GM19455 (cell line): Measurements from ENCODE around the gene ADGRD2.

ENCODE experiments used
- ATAC-seq: cut with Tn5 transposase; IDR thresholded peaks from one replicate; pipeline ENCODE4 v1.9.1; 2021; ENCODE audit not compliant: unreplicated experiment

ADGRD2 gene

GRCh38 chr9:124437086-124437485, 13.2 kb upstream of the ADGRD2 start:
- ATAC-seq: no peak

- no peak for ATAC-seq
Measured at GRCh38 chr9:124438091-124438490, 12.2 kb upstream of the ADGRD2 start.

- ATAC-seq: no peak
Measured at GRCh38 chr9:124439086-124439485, 11.2 kb upstream of the ADGRD2 start.

GRCh38 chr9:124439686-124440243, 10.5 kb upstream of the ADGRD2 start:
- no peak for ATAC-seq

GRCh38 chr9:124440786-124441185, 9.5 kb upstream of the ADGRD2 start:
- ATAC-seq: no peak

GRCh38 chr9:124441291-124441690, 9.0 kb upstream of the ADGRD2 start:
- no peak for ATAC-seq

- no peak for ATAC-seq
Measured at GRCh38 chr9:124442379-124442778, 7.9 kb upstream of the ADGRD2 start.

- ATAC-seq: no peak
Measured at GRCh38 chr9:124442826-124443225, 7.4 kb upstream of the ADGRD2 start.

GRCh38 chr9:124443625-124444024, 6.6 kb upstream of the ADGRD2 start:
- ATAC-seq: no peak

- no peak for ATAC-seq
Measured at GRCh38 chr9:124444166-124444565, 6.1 kb upstream of the ADGRD2 start.

- no peak for ATAC-seq
Measured at GRCh38 chr9:124447297-124447661, 3.0 kb upstream of the ADGRD2 start.

- no peak for ATAC-seq
Measured at GRCh38 chr9:124448019-124448418, 2.2 kb upstream of the ADGRD2 start.

- no peak for ATAC-seq
Measured at GRCh38 chr9:124449381-124450151, 685 bp upstream of the ADGRD2 start.

- ATAC-seq: no peak
Measured at GRCh38 chr9:124450931-124451661, 845 bp downstream of the ADGRD2 start.

- no peak for ATAC-seq
Measured at GRCh38 chr9:124452326-124452725, 2.1 kb downstream of the ADGRD2 start.

GRCh38 chr9:124452841-124453585, 2.8 kb downstream of the ADGRD2 start:
- no peak for ATAC-seq

- no peak for ATAC-seq
Measured at GRCh38 chr9:124453586-124454191, 3.4 kb downstream of the ADGRD2 start.

- no peak for ATAC-seq
Measured at GRCh38 chr9:124454296-124454695, 4.0 kb downstream of the ADGRD2 start.

GRCh38 chr9:124454791-124455443, 4.7 kb downstream of the ADGRD2 start:
- no peak for ATAC-seq

GRCh38 chr9:124455820-124456219, 5.6 kb downstream of the ADGRD2 start:
- ATAC-seq: no peak
